ENCODE data around the gene CDK5RAP2. TPM values are rescaled to one million over a fixed set of nuclear protein-coding genes. Genes with fewer than 3 reads are reported as not detected.
A peak's percentile ranks its signal among the peaks of the same experiment; 100 is the strongest.

Gene CDK5RAP2
- total and polyA plus RNA-seq, 10 donors = 19.5 to 93.7 (median 61.9) TPM

GRCh38 chr9:120564589-120564988 is 15.4 kb downstream of the CDK5RAP2 start:
- no peak for DNase-seq
- 95 to 98% (median 98%) methylated on average over 3 of the region's 3 CpGs for WGBS, 5 donors
- Histone ChIP-seq H3K4me3 (no peak overlapping the region), H3K27me3 (replicated peaks in 1 of 7) (no peaks in the 10 kb centered on the region), H3K9me3 (no peaks in the 10 kb centered on the region), H3K4me1 (peaks cover 0 to 3% (median 0%) of the 10 kb centered on the region in 6 donors), H3K36me3 (peaks cover 0 to 100% (median 61%) of the 10 kb centered on the region in 6 donors), H3K27ac (no peak overlapping the region)
- no peak for TF ChIP-seq POLR2AphosphoS5 (IDR thresholded peaks at IDR 0.05)
- no peak for TF ChIP-seq POLR2A (IDR thresholded peaks at IDR 0.05)
- no peak for TF ChIP-seq CTCF (IDR thresholded peaks at IDR 0.05 in 8 of 11, conservative IDR thresholded peaks at IDR 0.05 in 3 of 11)
- intact Hi-C loops (cut with DNase I; ENCODE audit: low total_unique reads) = no loop called here

GRCh38 chr9:120562861-120563443 is 17.0 kb downstream of the CDK5RAP2 start:
- H3K27me3 ChIP-seq (replicated peaks in 1 of 7) = no peaks in the 10 kb centered on the region
- intact Hi-C loops (cut with DNase I; ENCODE audit: low total_unique reads) = no loop called here
- peaks cover 0 to 3% (median 0%) of the 10 kb centered on the region in 6 donors for H3K4me1 ChIP-seq
- H3K36me3 ChIP-seq = peaks cover 0 to 100% (median 45%) of the 10 kb centered on the region in 6 donors
- no peak overlapping the region for H3K4me3 ChIP-seq
- WGBS, 5 donors = 47 to 65% (median 53%) methylated on average over 8 of the region's 8 CpGs
- H3K9me3 ChIP-seq = no peaks in the 10 kb centered on the region
- peak overlapping the region in 2 of 8 donors; percentile 2 to 16 for H3K27ac ChIP-seq
- DNase-seq = no peak
- TF ChIP-seq POLR2A (IDR thresholded peaks at IDR 0.05) (no peak), CTCF (IDR thresholded peaks at IDR 0.05 in 8 of 11, conservative IDR thresholded peaks at IDR 0.05 in 3 of 11) (no peak), POLR2AphosphoS5 (IDR thresholded peaks at IDR 0.05) (no peak)

DNA sequence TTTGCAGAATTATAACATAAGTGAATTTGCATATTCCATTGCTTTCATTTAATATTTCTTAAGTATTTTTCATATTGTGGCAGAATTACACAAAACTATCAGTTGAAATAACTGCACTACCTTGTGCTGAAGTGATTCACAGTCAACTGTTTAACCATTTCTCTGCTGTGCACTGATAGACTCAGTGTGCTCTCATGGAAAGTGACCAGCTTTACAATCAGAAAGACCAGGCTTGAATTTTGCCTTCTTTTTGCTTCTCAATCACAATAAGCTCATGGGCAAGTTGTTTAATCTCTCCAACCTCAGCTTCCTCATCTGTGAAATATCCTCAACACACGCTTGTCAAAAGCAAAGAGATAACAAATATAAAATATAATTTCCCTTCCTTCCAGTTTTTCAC is 18.3 kb downstream of the CDK5RAP2 start:
- H3K9me3 ChIP-seq = no peaks in the 10 kb centered on the region
- intact Hi-C loops (cut with DNase I; ENCODE audit: low total_unique reads) = no loop called here

More for the DNA sequence above, 18.3 kb downstream of the CDK5RAP2 start:
- Histone ChIP-seq H3K36me3 (peaks cover 0 to 100% (median 34%) of the 10 kb centered on the region in 6 donors), H3K27me3 (replicated peaks in 1 of 7) (no peaks in the 10 kb centered on the region), H3K4me3 (no peak overlapping the region), H3K27ac (no peak overlapping the region), H3K4me1 (peaks cover 0 to 8% (median 0%) of the 10 kb centered on the region in 6 donors)
- WGBS, 5 donors = 61 to 95% (median 83%) methylated on average over 1 of the region's 1 CpG
- TF ChIP-seq POLR2A (IDR thresholded peaks at IDR 0.05) = no peak
- no peak for TF ChIP-seq POLR2AphosphoS5 (IDR thresholded peaks at IDR 0.05)
- TF ChIP-seq CTCF (IDR thresholded peaks at IDR 0.05 in 8 of 11, conservative IDR thresholded peaks at IDR 0.05 in 3 of 11) = no peak
- no peak for DNase-seq

Measured in spleen (tissue), 11 donors.